GM21786 (cell line): ENCODE data around the gene FAM24A.
"Not testable (repeated sequence)": the region's sequence is repeated elsewhere in the genome, so short reads cannot be mapped to it uniquely, and the experiment has no call there.

Experiments used
- ATAC-seq: cut with Tn5 transposase; IDR thresholded peaks from one replicate; pipeline ENCODE4 v1.9.1; 2021; ENCODE audit not compliant: unreplicated experiment

The FAM24A gene

GRCh38 chr10:122910310-122910709, at the start of gene FAM24A:
Gene FAM24A, plus strand, starts transcription at chr10:122910610. Its CDS starts 1,025 bp downstream, at chr10:122911635.
- no peak for ATAC-seq

DNA sequence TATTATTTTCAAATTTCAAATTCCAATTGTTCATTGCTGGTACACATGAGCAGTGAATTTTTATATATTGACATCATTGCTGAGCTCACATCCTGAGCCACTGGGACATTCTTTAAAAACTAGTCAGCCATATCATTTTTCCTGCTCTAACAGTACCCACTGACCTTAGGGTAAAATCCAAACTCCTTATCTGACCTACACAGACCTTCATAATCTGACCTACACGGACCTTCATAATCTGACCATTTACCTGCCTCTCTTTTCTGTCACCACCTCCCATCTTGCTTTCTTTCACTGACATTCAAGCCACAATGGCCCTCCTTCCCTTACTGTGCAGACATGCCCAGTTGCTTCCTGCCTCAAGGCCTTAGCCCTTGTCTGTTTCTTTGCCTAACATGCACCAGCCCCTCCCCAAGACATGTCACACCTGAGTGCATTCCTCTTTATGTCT, 48.7 kb upstream of the FAM24A start:
- no peak for ATAC-seq

GRCh38 chr10:122863216-122864193, 46.9 kb upstream of the FAM24A start:
- no peak for ATAC-seq

GRCh38 chr10:122864194-122864592, 46.2 kb upstream of the FAM24A start:
- ATAC-seq, result no peak

GRCh38 chr10:122864901-122865300, 45.5 kb upstream of the FAM24A start:
- no peak for ATAC-seq

DNA sequence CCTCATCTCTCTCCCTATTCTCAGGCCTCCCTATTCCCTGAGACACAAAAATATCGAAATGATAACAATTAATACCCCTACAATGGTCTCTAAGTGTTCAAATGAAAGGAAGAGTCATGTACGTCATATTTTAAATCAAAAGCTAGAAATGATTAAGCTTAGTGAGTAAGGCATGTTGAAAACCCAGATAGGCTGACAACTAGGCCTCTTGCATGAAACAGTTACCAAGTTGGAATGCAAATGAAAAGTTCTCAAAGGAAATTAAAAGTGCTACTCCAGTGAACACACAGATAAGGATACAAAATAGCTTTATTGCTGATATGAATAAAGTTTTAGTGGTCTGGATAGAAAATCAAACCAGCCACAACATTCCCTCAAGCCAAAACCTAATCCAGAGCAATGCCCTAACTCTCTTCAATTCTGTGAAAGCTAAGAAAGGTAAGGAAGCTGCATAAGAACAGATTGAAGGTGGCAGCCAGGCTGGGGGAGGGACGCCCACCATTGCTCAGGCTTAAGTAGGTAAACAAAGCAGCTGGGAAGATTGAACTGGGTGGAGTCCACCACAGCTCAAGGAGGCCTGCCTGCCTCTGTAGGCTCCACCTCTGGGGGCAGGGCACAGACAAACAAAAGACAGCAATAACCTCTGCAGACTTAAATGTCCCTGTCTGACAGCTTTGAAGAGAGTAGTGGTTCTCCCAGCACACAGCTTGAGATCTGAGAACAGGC, 43.5 kb upstream of the FAM24A start:
- ATAC-seq, result not testable (repeated sequence)

DNA sequence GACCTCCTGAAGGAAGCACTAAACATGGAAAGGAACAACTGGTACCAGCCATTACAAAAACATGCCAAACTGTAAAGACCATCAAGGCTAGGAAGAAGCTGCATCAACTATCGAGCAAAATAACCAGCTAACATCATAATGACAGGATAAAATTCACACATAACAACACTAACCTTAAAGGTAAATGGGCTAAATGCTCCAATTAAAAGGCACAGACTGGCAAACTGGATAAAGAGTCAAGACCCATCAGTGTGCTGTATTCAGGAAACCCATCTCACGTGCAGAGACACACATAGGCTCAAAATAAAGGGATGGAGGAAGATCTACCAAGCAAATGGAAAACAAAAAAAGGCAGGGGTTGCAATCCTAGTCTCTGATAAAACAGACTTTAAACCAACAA, 41.6 kb upstream of the FAM24A start:
- not testable (repeated sequence) for ATAC-seq

GRCh38 chr10:122871947-122872346, 38.5 kb upstream of the FAM24A start:
- ATAC-seq, result not testable (repeated sequence)

DNA sequence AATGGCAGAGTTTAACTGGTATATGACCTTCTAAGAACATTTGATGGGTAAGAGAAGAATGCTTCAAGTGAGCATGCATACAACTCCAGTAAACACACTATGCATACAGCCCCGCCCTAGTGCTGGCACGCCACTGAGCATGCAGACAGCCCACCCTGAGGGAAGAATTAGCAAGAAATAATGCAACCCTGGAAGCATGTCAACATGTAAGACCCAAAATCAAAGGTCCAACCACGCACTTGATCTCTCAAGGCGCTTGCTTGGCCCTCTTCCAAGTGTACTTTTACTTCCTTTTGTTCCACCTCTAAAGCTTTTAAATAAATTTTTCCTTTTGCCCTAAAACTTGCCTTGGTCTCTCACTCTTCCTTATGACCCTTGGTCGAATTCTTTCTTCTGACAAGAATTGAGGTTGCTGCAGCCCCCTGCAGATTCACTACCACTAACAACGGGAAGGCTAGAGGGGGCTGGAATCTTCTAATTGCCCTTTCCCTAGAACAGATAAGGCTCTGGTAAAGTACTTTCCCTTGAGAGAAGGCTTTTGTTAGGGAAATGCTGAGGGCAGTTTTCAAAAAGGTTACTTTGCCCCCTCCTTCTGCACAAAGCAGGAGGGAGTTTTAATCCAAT, 34.5 kb upstream of the FAM24A start:
- no peak for ATAC-seq

DNA sequence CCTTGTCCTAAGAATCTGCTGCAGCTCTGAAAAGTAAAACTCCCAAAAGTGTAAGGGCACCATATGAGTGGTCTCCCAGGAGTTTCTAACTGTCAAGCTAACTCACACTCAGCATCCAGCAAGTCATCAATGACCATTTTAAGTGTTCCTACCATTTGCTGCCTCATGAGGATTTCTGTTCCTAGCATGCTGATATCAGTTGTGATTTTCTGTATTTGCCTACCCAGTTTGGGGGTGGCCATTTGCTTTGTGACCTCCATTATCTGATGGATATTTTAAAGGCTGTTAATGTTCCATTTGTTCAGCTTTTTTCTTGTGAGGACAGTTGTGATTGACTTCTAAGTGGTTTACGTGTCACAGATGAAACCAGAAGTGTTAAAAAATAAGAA, 33.9 kb upstream of the FAM24A start:
- ATAC-seq, result no peak

DNA sequence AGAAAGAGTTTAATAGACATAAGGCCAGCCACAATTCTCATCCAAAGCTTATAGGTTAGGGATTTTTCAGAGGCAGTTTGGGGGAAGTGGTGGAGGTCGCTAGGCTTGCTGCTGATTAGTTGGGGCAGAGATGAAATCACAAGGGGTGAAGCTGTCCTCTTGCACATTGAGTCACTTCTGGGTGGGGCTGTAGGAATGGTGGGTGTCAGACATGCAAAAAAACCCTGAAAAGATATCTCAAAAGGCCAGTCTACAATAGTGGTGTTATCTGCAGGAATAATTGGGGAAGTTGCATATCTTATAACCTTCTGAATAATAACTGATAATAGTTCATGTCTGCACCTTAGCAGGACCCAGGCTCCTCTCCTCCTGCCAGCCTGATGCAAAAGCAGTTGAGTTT, 33.1 kb upstream of the FAM24A start:
- ATAC-seq, result no peak

DNA sequence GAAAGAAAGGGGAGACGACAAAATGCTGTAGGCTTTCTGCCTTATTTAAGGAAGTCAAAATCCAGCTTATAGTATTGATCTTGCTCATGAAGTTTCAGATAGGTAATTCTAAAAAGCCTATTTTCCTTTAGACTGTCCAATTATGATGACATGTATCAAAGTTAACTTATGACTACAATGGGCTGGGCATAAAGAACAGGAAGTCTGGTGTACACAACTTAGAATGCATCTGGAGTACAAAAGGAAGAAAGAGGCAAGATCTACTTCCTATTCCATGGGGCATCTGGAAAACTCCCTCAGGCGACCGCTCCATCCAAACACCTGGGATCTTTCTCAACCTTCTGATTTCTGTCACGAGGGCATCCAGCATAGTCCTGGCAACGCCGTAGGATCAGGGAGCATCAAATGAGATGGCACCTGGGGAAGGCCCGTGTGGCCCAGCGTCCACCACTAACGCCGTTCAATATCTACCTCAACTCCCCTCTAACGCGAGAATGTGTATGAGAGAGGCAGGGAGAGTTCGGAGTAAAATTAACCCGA, 31.5 kb upstream of the FAM24A start:
- ATAC-seq, result peak; percentile 14

GRCh38 chr10:122879339-122880273, 30.8 kb upstream of the FAM24A start, which contains the start of gene FAM24B:
Gene FAM24B, minus strand, starts transcription at chr10:122879581. Its CDS starts 29,066 bp downstream, at chr10:122850515.
- peak; percentile 79 for ATAC-seq

DNA sequence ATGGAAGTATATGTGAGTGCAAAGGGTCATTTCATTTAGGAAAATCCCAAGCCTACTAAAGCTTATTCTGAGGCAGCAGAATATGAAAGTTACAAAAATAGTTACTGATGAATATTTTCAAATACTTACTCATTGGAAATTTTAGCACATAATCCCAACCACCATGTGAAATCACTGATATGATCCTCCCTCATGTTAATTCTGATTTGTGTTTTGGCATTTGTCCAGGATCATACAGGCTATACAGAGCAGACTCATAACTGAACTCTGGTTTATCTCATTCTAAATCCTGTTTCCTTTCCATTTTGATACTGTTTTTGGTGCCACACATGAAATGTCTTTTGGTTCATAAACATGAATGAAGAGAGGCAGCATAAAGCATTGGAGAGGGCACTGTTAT, 27.6 kb upstream of the FAM24A start:
- no peak for ATAC-seq

- no peak for ATAC-seq
Observed at GRCh38 chr10:122884166-122884565, 26.2 kb upstream of the FAM24A start.

DNA sequence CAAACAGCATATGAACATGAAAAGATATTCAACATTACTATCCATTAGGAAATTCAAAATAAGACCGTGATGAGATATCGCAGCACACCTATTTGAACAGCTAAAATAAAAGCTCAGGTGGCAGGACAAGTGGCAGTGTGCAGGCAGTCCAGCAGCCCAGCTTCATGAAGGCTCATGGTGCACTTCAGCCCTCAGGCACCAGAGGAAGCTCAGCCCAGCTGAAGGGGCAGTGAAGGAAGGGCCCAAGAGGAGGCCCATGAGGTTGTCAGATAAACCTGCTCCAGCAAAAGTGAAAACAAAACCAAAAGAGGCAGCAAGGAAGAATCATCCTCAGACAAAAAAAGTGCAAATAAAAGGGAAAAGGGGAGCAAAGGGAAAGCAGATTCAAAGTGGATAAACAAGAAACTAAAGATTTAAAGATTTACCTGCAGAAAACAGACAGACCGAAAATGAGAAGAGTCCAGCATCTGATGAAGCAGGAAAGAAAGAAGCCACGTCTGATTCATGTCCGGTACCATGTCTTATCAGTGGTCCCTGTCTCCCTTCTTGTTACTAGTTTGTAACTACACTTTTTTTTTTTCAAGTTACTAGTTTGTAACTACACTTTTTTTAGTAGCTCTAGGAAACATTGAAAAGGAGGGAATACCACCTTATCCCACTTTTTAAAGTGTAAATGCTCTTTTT, 16.0 kb upstream of the FAM24A start:
- no peak for ATAC-seq

GRCh38 chr10:122903861-122904260, 6.5 kb upstream of the FAM24A start:
- not testable (repeated sequence) for ATAC-seq

GRCh38 chr10:122911889-122912484, 1.6 kb downstream of the FAM24A start:
- ATAC-seq, result no peak

- ATAC-seq, result no peak
Observed at GRCh38 chr10:122915700-122916099, 5.3 kb downstream of the FAM24A start.
